OCI-LY7 (cell line): ENCODE data around the gene FIBP. TPM values are rescaled to one million over a fixed set of nuclear protein-coding genes. Genes with fewer than 3 reads are reported as not detected.

Experiments used
- BruUV-seq: library from RNA; stranded (reverse); fragments of 400-500 nt; replicated peaks from 2 replicates; lab custom pipeline; 2021; lab: Mats Ljungman, UMichigan
- CTCF ChIA-PET: fragments of 300-600 bp; sonication (Branson Sonifier 250); formaldehyde crosslinking; loops from one replicate; lab custom pipeline; 2022; ENCODE audit warnings: antibody characterized with exemption; ENCODE audit not compliant: unreplicated experiment; lab: Charles Lee
- POLR2A ChIA-PET: fragments of 300-600 bp; sonication (Branson Sonifier 250); formaldehyde crosslinking; loops from one replicate; lab custom pipeline; 2022; ENCODE audit warnings: antibody characterized with exemption; lab: Charles Lee
- DNase-seq: peaks from one replicate; pipeline ENCODE4 v3.0.0-alpha.2; 2015; ENCODE audit warnings: low spot score
- H2AFZ ChIP-seq: fragments of 200-600 bp; sonication (generic), shearing (Covaris generic); 2 replicates; pipeline ENCODE4 v1.6.1; 2014; ENCODE audit warnings: mild to moderate bottlenecking, antibody characterized with exemption, low read length, moderate library complexity
- H3K27ac ChIP-seq: fragments of 200-600 bp; sonication (generic); 2 replicates; pipeline ENCODE4 v1.5.1; 2014; ENCODE audit warnings: mixed run types, low read depth, mild to moderate bottlenecking, moderate library complexity, low read length, inconsistent platforms; ENCODE audit not compliant: poor library complexity, severe bottlenecking
- H3K36me3 ChIP-seq: fragments of 200-600 bp; sonication (generic); 2 replicates; pipeline ENCODE4 v1.6.1; 2014; ENCODE audit warnings: mild to moderate bottlenecking, antibody characterized with exemption, low read length, moderate library complexity, mixed read lengths; ENCODE audit not compliant: insufficient read depth
- H3K4me1 ChIP-seq: fragments of 200-600 bp; sonication (generic); 2 replicates; pipeline ENCODE4 v1.5.1; 2014; ENCODE audit warnings: mild to moderate bottlenecking, low read length; ENCODE audit not compliant: insufficient read depth, poor library complexity, severe bottlenecking
- H3K4me2 ChIP-seq: fragments of 200-600 bp; sonication (generic); 2 replicates; pipeline ENCODE4 v1.6.1; 2014; ENCODE audit warnings: mild to moderate bottlenecking, low read length
- H3K4me3 ChIP-seq: fragments of 200-600 bp; sonication (generic); 2 replicates; pipeline ENCODE4 v1.5.1; 2014; ENCODE audit warnings: mild to moderate bottlenecking, low read depth, low read length; ENCODE audit not compliant: poor library complexity, severe bottlenecking
- H3K79me2 ChIP-seq: fragments of 200-600 bp; sonication (generic); 2 replicates; pipeline ENCODE4 v1.6.1; 2016; ENCODE audit warnings: low read depth, mild to moderate bottlenecking, low read length, moderate library complexity, mixed read lengths; ENCODE audit not compliant: insufficient read depth
- H3K9me2 ChIP-seq: fragments of 200-600 bp; sonication (generic); 2 replicates; pipeline ENCODE4 v1.6.1; 2016; ENCODE audit warnings: mild to moderate bottlenecking, low read length, mixed read lengths; ENCODE audit not compliant: insufficient read depth
- H3K9me3 ChIP-seq: fragments of 200-600 bp; sonication (generic); 2 replicates; pipeline ENCODE4 v1.6.1; 2014; ENCODE audit warnings: mild to moderate bottlenecking, mixed run types, low read length, mixed read lengths
- H4K20me1 ChIP-seq: fragments of 200-600 bp; sonication (generic); 2 replicates; pipeline ENCODE4 v1.6.1; 2014; ENCODE audit warnings: mild to moderate bottlenecking, antibody characterized with exemption, low read length, moderate library complexity, mixed read lengths; ENCODE audit not compliant: insufficient read depth
- CTCF ChIP-seq: fragments of 200-600 bp; sonication (generic); conservative IDR thresholded peaks from 2 replicates; pipeline ENCODE4 v1.5.1; 2014; ENCODE audit warnings: mild to moderate bottlenecking, antibody characterized with exemption, low read length, moderate library complexity, mixed read lengths
- EZH2phosphoT487 ChIP-seq: fragments of 200-600 bp; sonication (generic); IDR thresholded peaks from 2 replicates; pipeline ENCODE4 v1.6.1; 2018; ENCODE audit warnings: low read depth, borderline replicate concordance, mild to moderate bottlenecking, mixed run types, antibody characterized with exemption, low read length, moderate library complexity, mixed read lengths
- intact Hi-C: fragments of 100-400 bp; cut with micrococcal nuclease; formaldehyde crosslinking; loops from one replicate; pipeline ENCODE4 v1.10.0; 2022; ENCODE audit not compliant: unreplicated experiment
- total RNA-seq, 2 experiments: library from RNA; depleted of rRNA in 1 of 2; stranded (reverse); fragments of >200 nt in 1 of 2; shearing (Covaris generic) in 1 of 2; gene quantifications; 2 replicates each; pipeline ENCODE4 v1.2.3, GENCODE V29; 2014 to 2022

Gene FIBP
- total RNA-seq, 2 experiments from 2014 or later, result 97.3 to 184 TPM

- H4K20me1 ChIP-seq, result no peaks in the 10 kb centered on the region
- DNase-seq, result peak; percentile 94
- H3K4me2 ChIP-seq, result peak overlapping the region; percentile 89
- no peaks in the 10 kb centered on the region for H3K36me3 ChIP-seq
- peak overlapping the region; percentile 61 for H3K4me3 ChIP-seq
- ChIA-PET POLR2A (interaction anchor here (0.6 to 2.3 kb wide), 7 partner anchors 12 to 1707 kb away, joined by 3 to 12 read pairs (median 5); partner anchors contain the start of genes CCDC85B and MUS81), CTCF (interaction anchor here (1.0 to 1.4 kb wide), 4 partner anchors 11 to 16 kb away, joined by 3 to 5 read pairs (median 4); partner anchors contain the start of gene MUS81)
- H3K9me2 ChIP-seq, result no peaks in the 10 kb centered on the region
- no peaks in the 10 kb centered on the region for H3K79me2 ChIP-seq
- no peaks in the 10 kb centered on the region for H3K9me3 ChIP-seq
- no TSS peak for BruUV-seq
- H3K4me1 ChIP-seq, result peaks cover 28% of the 10 kb centered on the region
- intact Hi-C loops, result loop anchor here (1.0 kb wide), 1 partner anchor 17 kb away; the partner anchor contains the start of gene CCDC85B
- peak overlapping the region; percentile 46 for H3K27ac ChIP-seq
- TF ChIP-seq EZH2phosphoT487, result no peak
- no peak for TF ChIP-seq CTCF
- peak overlapping the region; percentile 76; the same call in 1 of the 2 replicates for H2AFZ ChIP-seq
These were observed 14.7 kb downstream of the FIBP start for GRCh38 chr11:65873318-65874156.

GRCh38 chr11:65872586-65873317 lies 15.5 kb downstream of the FIBP start, which contains the start of gene EFEMP2:
EFEMP2 (minus strand) TSS chr11:65872800; CDS start chr11:65872354, 446 bp downstream.
- POLR2A ChIA-PET, result interaction anchor here (0.6 to 2.3 kb wide), 5 partner anchors 13 to 1708 kb away, joined by 3 to 12 read pairs (median 5); partner anchors contain the start of genes CCDC85B and MUS81

More at GRCh38 chr11:65872586-65873317, 15.5 kb downstream of the FIBP start, which contains the start of gene EFEMP2:
- Histone ChIP-seq H3K9me2 (no peaks in the 10 kb centered on the region), H3K79me2 (no peaks in the 10 kb centered on the region), H3K36me3 (no peaks in the 10 kb centered on the region), H3K4me2 (peak within 1 kb of the TSS; percentile 89), H3K4me1 (peaks cover 28% of the 10 kb centered on the region), H3K9me3 (no peaks in the 10 kb centered on the region), H3K4me3 (peak within 1 kb of the TSS; percentile 61), H2AFZ (peak within 1 kb of the TSS; percentile 76; the same call in 1 of the 2 replicates), H4K20me1 (no peaks in the 10 kb centered on the region), H3K27ac (peak within 1 kb of the TSS; percentile 46)
- intact Hi-C loops, result loop anchor here (1.0 kb wide), 1 partner anchor 18 kb away; the partner anchor contains the start of gene CCDC85B
- BruUV-seq, result no TSS peak
- DNase-seq, result no peak
- TF ChIP-seq EZH2phosphoT487, result no peak
- TF ChIP-seq CTCF, result no peak
- CTCF ChIA-PET, result no interaction called here
